ENCODE data around the gene TMEM220.
"Not testable (repeated sequence)": the region's sequence is repeated elsewhere in the genome, so short reads cannot be mapped to it uniquely, and the experiment has no call there.

Gene TMEM220

GRCh38 chr17:10728331-10728892, 1.4 kb downstream of the TMEM220 start:
- DNase-seq (ENCODE audit: low spot score): no peak

- no peak for DNase-seq (ENCODE audit: low spot score)
Measured at GRCh38 chr17:10727192-10727591, 2.6 kb downstream of the TMEM220 start.

- DNase-seq (ENCODE audit: low spot score): no peak
Measured at GRCh38 chr17:10726196-10726595, 3.6 kb downstream of the TMEM220 start.

GRCh38 chr17:10725262-10725661, 4.6 kb downstream of the TMEM220 start:
- DNase-seq (ENCODE audit: low spot score): no peak

GRCh38 chr17:10724546-10725195, 5.2 kb downstream of the TMEM220 start:
- no peak for DNase-seq (ENCODE audit: low spot score)

GRCh38 chr17:10718547-10718946, 11.3 kb downstream of the TMEM220 start:
- no peak for DNase-seq (ENCODE audit: low spot score)

- no peak for DNase-seq (ENCODE audit: low spot score)
Measured at GRCh38 chr17:10716218-10716617, 13.6 kb downstream of the TMEM220 start.

- no peak for DNase-seq (ENCODE audit: low spot score)
Measured at GRCh38 chr17:10713318-10713717, 16.5 kb downstream of the TMEM220 start.

- DNase-seq (ENCODE audit: low spot score): no peak
Measured at GRCh38 chr17:10705727-10706126, 24.1 kb downstream of the TMEM220 start.

- DNase-seq (ENCODE audit: low spot score): no peak
Measured at GRCh38 chr17:10702574-10702973, 27.2 kb downstream of the TMEM220 start.

- no peak for DNase-seq (ENCODE audit: low spot score)
Measured at GRCh38 chr17:10699856-10700255, 30.0 kb downstream of the TMEM220 start.

GRCh38 chr17:10698096-10698818, 31.6 kb downstream of the TMEM220 start:
- peak; percentile 29 for DNase-seq (ENCODE audit: low spot score)

- DNase-seq (ENCODE audit: low spot score): peak; percentile 96
Measured at GRCh38 chr17:10697092-10698081, 32.4 kb downstream of the TMEM220 start, which contains the start of the genes ADPRM and SCO1. ADPRM (plus strand) TSS chr17:10697594; CDS start chr17:10704927, 7,333 bp downstream. SCO1 (minus strand) TSS chr17:10697533; CDS start chr17:10697507, 26 bp downstream.

- not testable (repeated sequence) for DNase-seq (ENCODE audit: low spot score)
Measured at GRCh38 chr17:10695875-10696407, 33.9 kb downstream of the TMEM220 start.

GRCh38 chr17:10687499-10687898, 42.3 kb downstream of the TMEM220 start:
- DNase-seq (ENCODE audit: low spot score): no peak

GRCh38 chr17:10683853-10684252, 46.0 kb downstream of the TMEM220 start:
- no peak for DNase-seq (ENCODE audit: low spot score)

GRCh38 chr17:10681866-10682446, 47.9 kb downstream of the TMEM220 start:
- peak; percentile 44 for DNase-seq (ENCODE audit: low spot score)

- DNase-seq (ENCODE audit: low spot score): no peak
Measured at GRCh38 chr17:10674704-10675103, 55.1 kb downstream of the TMEM220 start.

GRCh38 chr17:10673312-10673711, 56.5 kb downstream of the TMEM220 start:
- DNase-seq (ENCODE audit: low spot score): no peak

- peak; percentile 42 for DNase-seq (ENCODE audit: low spot score)
Measured at GRCh38 chr17:10668775-10669174, 61.0 kb downstream of the TMEM220 start.

GRCh38 chr17:10666906-10667305, 62.9 kb downstream of the TMEM220 start:
- no peak for DNase-seq (ENCODE audit: low spot score)

Measured in AG20443 (cell line).